CD4-positive, alpha-beta T cell treated with Interleukin-6 at 100 ng/mL for 8 hours (primary cell): ENCODE results near the gene SLC44A1.

ENCODE experiments used
- DNase-seq: peaks from one replicate; pipeline ENCODE4 v3.0.0-alpha.2; 2020; ENCODE audit warnings: mixed read lengths, low spot score

The SLC44A1 gene

DNA sequence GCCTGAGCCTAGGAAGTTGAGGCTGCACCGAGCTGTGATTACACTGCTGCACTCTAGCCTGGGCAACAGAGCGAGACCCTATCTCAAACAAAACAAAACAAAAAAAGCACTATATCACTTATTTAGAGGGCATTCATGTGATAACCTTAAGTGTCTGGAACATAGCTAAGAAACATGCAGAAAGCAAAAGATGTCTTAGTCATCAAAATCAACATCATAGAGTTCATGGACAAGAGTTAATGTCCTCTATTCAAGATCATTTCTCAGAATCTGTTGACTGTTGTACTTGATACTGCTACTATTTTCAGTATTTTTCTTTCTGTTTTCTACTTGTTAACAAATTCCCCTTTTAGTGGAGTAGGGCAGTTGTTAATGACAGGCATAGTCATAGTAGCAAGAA, 228.8 kb downstream of the SLC44A1 start:
- no peak for DNase-seq

DNA sequence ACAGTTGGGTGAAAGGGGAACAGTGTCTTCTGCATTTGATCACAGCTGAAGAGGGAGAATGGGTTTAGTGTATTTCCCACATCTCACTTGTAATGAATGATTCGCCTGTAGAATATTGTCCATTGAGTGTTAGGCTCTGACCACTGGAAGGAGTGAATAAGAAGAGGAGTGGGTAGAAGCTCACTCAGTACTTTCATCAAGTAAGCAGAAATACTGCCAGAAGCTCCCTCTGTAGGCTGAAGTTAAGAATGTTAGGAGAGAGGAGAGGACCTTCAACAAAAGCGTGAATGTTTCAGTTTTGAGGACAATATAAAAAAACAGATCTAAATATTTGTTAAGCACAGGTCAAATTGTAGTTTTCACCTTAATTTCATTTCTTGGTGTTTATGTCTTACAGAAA, 230.9 kb downstream of the SLC44A1 start:
- no peak for DNase-seq

DNA sequence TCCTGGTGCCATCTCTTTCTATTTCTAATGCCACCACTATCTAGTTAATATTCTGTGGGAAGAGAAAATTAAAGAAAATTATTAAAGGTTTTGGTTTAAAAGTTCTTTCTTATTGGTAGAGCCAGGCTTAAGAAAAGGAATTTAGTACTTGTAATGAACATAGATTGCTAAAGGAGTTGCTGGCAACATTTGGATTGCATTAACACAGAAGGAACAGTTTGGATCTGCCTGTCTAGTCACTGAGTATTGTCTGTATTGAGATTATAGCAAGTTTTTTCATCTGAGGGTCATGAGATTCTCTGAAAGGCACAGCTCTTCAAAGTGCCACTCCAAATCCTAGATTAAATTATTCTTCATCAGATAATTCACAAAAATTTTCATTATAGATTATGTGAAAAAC, 235.4 kb downstream of the SLC44A1 start:
- DNase-seq: no peak

DNA sequence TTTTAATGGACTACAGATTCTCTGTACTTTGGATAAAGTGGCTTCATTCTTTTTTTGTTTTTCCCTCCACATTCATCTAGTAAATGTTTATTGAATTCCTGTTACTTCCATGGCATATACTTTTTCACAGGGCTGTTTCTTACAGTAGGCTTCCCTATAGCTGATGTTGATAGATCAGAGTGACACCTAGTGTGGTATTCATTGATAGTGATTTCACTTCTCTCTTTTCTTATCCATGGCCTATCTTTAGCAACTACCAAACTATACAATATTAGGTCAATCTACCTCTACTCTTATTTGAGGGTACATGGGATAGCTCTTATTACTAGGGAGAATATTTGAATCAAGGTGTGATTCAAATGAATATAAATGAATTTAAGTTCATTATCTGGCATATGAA, 239.2 kb downstream of the SLC44A1 start:
- DNase-seq: no peak

- DNase-seq: no peak
Observed at GRCh38 chr9:105484226-105484625, 239.8 kb downstream of the SLC44A1 start.

DNA sequence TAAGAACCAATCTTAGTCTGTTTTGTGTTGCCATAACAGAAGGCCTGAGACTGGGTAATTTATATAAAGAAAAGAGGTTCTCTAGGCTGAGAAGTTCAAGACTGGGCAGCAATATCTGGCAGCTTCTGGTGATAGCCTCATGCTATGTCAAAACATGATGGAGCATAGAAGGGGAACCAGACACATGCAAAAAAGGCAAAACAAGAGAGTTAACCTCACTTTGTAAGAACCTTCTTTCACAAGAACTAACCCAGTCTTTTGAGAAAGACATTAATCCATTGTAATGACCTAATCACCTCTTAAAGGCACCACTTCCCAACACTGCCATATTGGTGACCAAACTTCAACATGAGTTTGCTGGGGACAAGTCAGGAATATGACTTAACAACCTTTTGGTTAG, 240.7 kb downstream of the SLC44A1 start:
- no peak for DNase-seq
